Gastroesophageal sphincter (tissue), 3 donors: ENCODE results near the gene KLHL29.

Experiments
- POLR2A ChIP-seq, 2 donors: fragments of 450-650 bp; IDR thresholded peaks; one replicate each; pipeline ENCODE4 v1.6.1; 2017; ENCODE audit warnings: antibody characterized with exemption in 2 of 2, mild to moderate bottlenecking in 2 of 2, moderate library complexity in 1 of 2
- POLR2AphosphoS5 ChIP-seq: sonication (generic); formaldehyde crosslinking; IDR thresholded peaks from one replicate; pipeline ENCODE4 v1.6.1; 2017; ENCODE audit warnings: antibody characterized with exemption
- TF ChIP-seq, protein P1 (sequence below), 4 experiments: fragments of 200-600 bp in 2 of 4; fragments of 450-650 bp in 2 of 4; sonication (generic) in 1 of 4; IDR thresholded peaks; one replicate each; pipeline ENCODE4 v1.5.1; 2017 to 2019; ENCODE audit warnings: antibody characterized with exemption in 4 of 4, mild to moderate bottlenecking in 2 of 4, moderate library complexity in 2 of 4

DNA sequence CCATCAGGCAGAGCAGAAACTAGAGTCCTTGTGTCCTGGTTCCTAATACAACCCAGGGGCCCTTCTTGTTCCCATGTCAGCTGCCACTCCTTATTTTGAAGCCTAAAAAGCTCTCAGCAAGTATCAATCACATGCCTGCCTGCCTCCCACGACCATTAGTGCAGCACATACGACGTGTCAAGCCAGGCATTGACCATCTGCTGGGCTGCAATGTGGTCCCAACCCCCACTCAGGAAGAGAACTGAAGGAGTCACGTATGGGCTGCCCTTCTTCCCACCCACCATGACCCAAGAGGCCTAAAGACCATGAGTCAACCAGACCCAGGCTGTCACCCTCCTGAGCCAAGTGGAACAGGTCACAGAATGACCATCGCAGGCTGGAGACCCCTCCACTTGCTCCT is 98.8 kb downstream of the KLHL29 start:
- TF ChIP-seq, protein P1, sequence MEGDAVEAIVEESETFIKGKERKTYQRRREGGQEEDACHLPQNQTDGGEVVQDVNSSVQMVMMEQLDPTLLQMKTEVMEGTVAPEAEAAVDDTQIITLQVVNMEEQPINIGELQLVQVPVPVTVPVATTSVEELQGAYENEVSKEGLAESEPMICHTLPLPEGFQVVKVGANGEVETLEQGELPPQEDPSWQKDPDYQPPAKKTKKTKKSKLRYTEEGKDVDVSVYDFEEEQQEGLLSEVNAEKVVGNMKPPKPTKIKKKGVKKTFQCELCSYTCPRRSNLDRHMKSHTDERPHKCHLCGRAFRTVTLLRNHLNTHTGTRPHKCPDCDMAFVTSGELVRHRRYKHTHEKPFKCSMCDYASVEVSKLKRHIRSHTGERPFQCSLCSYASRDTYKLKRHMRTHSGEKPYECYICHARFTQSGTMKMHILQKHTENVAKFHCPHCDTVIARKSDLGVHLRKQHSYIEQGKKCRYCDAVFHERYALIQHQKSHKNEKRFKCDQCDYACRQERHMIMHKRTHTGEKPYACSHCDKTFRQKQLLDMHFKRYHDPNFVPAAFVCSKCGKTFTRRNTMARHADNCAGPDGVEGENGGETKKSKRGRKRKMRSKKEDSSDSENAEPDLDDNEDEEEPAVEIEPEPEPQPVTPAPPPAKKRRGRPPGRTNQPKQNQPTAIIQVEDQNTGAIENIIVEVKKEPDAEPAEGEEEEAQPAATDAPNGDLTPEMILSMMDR (IDR thresholded peaks at IDR 0.05) = no peak
- TF ChIP-seq POLR2AphosphoS5 = no peak
- no peak for TF ChIP-seq POLR2A (IDR thresholded peaks at IDR 0.05)
